GM12891 (cell line): Measurements from ENCODE around the gene TEAD1.

Experiments used
- POLR2A ChIP-seq: IDR thresholded peaks from 2 replicates; pipeline ENCODE4 v1.6.1; 2011; ENCODE audit warnings: low read depth, low read length, control low read depth
- POLR2AphosphoS5 ChIP-seq: IDR thresholded peaks from 2 replicates; pipeline ENCODE4 v1.6.1; 2011; ENCODE audit warnings: low read depth, low read length, control low read depth
- SPI1 ChIP-seq: IDR thresholded peaks from 2 replicates; pipeline ENCODE4 v1.6.1; 2011; ENCODE audit warnings: low read depth, low read length, control low read depth
- TAF1 ChIP-seq: IDR thresholded peaks from 2 replicates; pipeline ENCODE4 v1.6.1; 2011; ENCODE audit warnings: low read depth, low read length, control low read depth

DNA sequence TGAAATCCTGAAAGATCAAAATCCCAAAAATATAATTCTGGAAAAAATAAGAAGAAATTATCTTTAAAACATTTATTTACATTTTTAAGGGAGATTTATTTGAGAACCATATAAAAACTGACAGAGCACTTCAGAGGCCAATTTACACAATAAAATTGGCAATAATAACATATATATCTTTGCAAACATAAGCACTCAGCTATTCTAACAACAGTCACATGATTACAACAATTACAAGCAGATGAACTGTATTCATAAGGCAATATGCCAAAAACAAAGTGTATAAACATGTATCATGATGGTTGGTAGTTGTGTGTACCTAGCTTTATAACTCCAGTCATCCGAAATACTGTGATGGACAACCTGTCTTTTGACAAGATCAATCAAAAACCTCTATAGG is 317.2 kb downstream of the TEAD1 start:
- no peak for TF ChIP-seq POLR2A
- no peak for TF ChIP-seq TAF1
- TF ChIP-seq POLR2AphosphoS5, result no peak
- TF ChIP-seq SPI1, result no peak
